Fibroblast of lung (primary cell): Measurements from ENCODE around the gene KRT3. TPM values are rescaled to one million over a fixed set of nuclear protein-coding genes. Genes with fewer than 3 reads are reported as not detected.

Experiments used
- DNase-seq, 2 donors: peaks; one replicate each; pipeline versions ENCODE4 v3.0.0 to v3.0.0-alpha.2; 2010; ENCODE audit warnings: low read depth in 2 of 2
- H2AFZ ChIP-seq: 2 replicates; pipeline ENCODE4 v1.5.1; 2012; ENCODE audit warnings: low read length, control low read depth, inconsistent platforms
- H3K27ac ChIP-seq: 2 replicates; pipeline ENCODE4 v1.5.1; 2011; ENCODE audit warnings: low read length, control low read depth; ENCODE audit not compliant: insufficient read depth
- H3K27me3 ChIP-seq: 2 replicates; pipeline ENCODE4 v1.5.1; 2011; ENCODE audit warnings: mild to moderate bottlenecking, low read length; ENCODE audit not compliant: control insufficient read depth, insufficient read depth
- H3K36me3 ChIP-seq: 2 replicates; pipeline ENCODE4 v1.5.1; 2011; ENCODE audit warnings: low read length; ENCODE audit not compliant: control insufficient read depth, insufficient read depth
- H3K4me1 ChIP-seq: 2 replicates; pipeline ENCODE4 v1.5.1; 2011; ENCODE audit warnings: low read length; ENCODE audit not compliant: control insufficient read depth, insufficient read depth; ENCODE audit errors: extremely low read depth
- H3K4me2 ChIP-seq: 2 replicates; pipeline ENCODE4 v1.5.1; 2011; ENCODE audit warnings: low read length, control low read depth; ENCODE audit not compliant: insufficient read depth; ENCODE audit errors: extremely low read depth
- H3K4me3 ChIP-seq, 4 experiments: fragments of 200-600 bp in 1 of 4; sonication (generic) in 1 of 4; replicated peaks in 1 of 4; 2 replicates each; pipeline ENCODE4 v1.5.1; 2011 to 2016; ENCODE audit warnings: low read length in 4 of 4, low read depth in 3 of 4, mild to moderate bottlenecking in 3 of 4, control low read depth in 2 of 4, inconsistent platforms in 1 of 4, mixed read lengths in 1 of 4; ENCODE audit not compliant: insufficient read depth in 1 of 4; ENCODE audit errors: control extremely low read depth in 1 of 4
- H3K79me2 ChIP-seq: 2 replicates; pipeline ENCODE4 v1.5.1; 2012; ENCODE audit warnings: mild to moderate bottlenecking, low read length, inconsistent platforms; ENCODE audit not compliant: control insufficient read depth, insufficient read depth
- H3K9ac ChIP-seq: 2 replicates; pipeline ENCODE4 v1.5.1; 2011; ENCODE audit warnings: mild to moderate bottlenecking, low read length, control low read depth; ENCODE audit not compliant: insufficient read depth
- H3K9me3 ChIP-seq: 2 replicates; pipeline ENCODE4 v1.5.1; 2012; ENCODE audit warnings: low read depth, low read length; ENCODE audit not compliant: control insufficient read depth, insufficient read depth
- H4K20me1 ChIP-seq: 2 replicates; pipeline ENCODE4 v1.5.1; 2011; ENCODE audit warnings: low read length; ENCODE audit not compliant: control insufficient read depth, insufficient read depth; ENCODE audit errors: extremely low read depth
- EZH2 ChIP-seq: IDR thresholded peaks from 2 replicates; pipeline ENCODE4 v1.5.1; 2012; ENCODE audit warnings: low read length, control low read depth, mild to moderate bottlenecking; ENCODE audit errors: missing control alignments
- polyA plus RNA-seq, 2 donors: library from polyadenylated mRNA; depleted of rRNA in 1 of 2; stranded (reverse) in 1 of 2; unstranded in 1 of 2; fragments of >200 nt; gene quantifications; 2 replicates each; pipeline ENCODE4 v1.2.1, GENCODE V29; 2011 to 2012; ENCODE audit warnings: missing spikeins in 1 of 2
- total RNA-seq: library from RNA; depleted of rRNA; stranded (reverse); fragments of >200 nt; gene quantifications from 2 replicates; pipeline ENCODE4 v1.2.1, GENCODE V29; 2014
- TF ChIP-seq, protein P1 (sequence below), 2 donors: IDR thresholded peaks in 1 of 2; conservative IDR thresholded peaks in 1 of 2; 1 replicate in 1 of 2; 2 replicates in 1 of 2; pipeline ENCODE4 v1.5.1; 2011 to 2012; ENCODE audit warnings: low read length in 2 of 2, control low read depth in 1 of 2, inconsistent platforms in 1 of 2, low read depth in 1 of 2, mild to moderate bottlenecking in 1 of 2

Gene KRT3
- total and polyA plus RNA-seq, 2 donors (not counting 1 experiment from before 2014, with no cell fraction given): not detected

DNA sequence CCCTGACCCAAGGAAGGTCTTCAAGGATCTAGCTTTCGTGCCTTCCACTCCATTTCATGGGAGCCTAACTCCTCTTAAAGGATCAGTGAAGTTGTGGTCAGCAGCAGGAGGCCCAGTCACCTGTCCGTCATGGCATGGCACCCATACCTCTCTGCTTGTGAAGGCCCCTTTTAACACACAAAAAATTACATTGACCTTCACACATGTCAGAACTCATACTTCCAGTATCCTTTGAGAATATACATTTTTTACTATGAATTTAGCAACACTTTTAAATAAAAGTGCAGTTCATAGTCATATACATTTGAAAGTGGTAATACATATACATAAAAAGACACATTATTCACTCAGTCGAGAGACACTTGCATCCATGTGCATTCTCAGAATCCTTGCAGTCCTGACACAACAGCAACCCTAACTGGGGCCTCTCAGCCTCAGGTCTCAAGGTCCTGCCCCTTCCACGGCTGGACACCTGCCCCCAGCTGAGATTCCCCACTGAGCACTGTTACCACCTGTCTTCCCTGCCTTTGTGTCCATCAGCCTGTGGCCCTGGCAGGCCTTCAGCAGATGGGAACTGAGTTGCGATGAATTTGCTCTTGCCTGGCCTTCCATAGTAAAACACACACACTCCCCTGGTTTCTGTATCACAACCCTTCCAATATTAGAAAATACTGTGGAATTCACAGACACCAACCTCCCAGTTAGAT, 3.7 kb upstream of the KRT3 start:
- no peak for TF ChIP-seq EZH2
- TF ChIP-seq, protein P1, sequence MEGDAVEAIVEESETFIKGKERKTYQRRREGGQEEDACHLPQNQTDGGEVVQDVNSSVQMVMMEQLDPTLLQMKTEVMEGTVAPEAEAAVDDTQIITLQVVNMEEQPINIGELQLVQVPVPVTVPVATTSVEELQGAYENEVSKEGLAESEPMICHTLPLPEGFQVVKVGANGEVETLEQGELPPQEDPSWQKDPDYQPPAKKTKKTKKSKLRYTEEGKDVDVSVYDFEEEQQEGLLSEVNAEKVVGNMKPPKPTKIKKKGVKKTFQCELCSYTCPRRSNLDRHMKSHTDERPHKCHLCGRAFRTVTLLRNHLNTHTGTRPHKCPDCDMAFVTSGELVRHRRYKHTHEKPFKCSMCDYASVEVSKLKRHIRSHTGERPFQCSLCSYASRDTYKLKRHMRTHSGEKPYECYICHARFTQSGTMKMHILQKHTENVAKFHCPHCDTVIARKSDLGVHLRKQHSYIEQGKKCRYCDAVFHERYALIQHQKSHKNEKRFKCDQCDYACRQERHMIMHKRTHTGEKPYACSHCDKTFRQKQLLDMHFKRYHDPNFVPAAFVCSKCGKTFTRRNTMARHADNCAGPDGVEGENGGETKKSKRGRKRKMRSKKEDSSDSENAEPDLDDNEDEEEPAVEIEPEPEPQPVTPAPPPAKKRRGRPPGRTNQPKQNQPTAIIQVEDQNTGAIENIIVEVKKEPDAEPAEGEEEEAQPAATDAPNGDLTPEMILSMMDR (conservative IDR thresholded peaks at IDR 0.05 in 1 of 2, IDR thresholded peaks at IDR 0.05 in 1 of 2; ENCODE audit: low read depth in 1 of 2, low read length in 2 of 2): no peak
- Histone ChIP-seq H3K27ac (no peak overlapping the region), H2AFZ (no peak overlapping the region)

DNA sequence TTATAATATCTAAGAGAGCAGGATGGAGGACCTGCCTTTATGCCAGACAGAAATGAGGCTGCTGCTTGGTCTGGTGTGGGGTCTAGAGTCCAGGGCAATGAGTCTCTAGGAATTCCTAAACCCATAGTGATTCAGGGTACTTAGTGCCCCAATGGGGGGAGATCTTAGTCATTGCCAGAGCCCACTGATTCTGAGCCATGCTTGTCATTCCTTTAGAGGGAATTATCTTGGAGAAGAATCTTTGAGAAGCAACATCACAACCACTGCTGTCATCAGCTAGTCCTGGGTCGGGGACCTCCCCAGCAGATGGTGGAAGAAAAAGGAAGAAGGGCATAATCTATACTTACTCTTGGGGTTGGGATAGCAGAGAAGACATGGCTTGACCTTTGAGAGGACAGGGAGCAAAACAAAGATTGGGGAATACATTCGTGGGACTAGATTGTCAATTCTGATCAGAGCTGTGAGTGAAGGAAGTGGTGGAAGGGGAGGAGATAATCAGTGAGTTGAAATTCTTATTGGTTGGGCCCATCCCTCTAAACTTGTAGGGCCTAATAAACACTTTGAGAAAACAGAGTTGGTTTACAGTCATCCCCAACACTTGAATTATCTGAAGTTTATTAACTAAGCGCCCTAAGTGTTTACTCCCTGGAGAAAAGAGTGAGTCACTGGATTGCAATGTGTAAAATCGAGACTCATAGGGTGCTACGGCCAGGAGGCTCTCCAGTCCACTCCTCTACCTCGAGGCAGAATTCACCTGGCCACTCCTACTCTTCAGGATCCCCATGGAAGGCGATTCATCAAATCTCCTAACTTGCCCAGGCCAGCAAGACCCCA, 3.0 kb upstream of the KRT3 start:
- Histone ChIP-seq H3K27me3 (no peaks in the 10 kb centered on the region), H3K9ac (no peak overlapping the region), H3K4me3 (no peak overlapping the region), H3K36me3 (no peaks in the 10 kb centered on the region), H3K9me3 (no peaks in the 10 kb centered on the region), H4K20me1 (no peaks in the 10 kb centered on the region), H3K27ac (no peak overlapping the region), H3K4me2 (no peak overlapping the region), H2AFZ (no peak overlapping the region), H3K79me2 (no peaks in the 10 kb centered on the region), H3K4me1 (no peaks in the 10 kb centered on the region)
- no peak for TF ChIP-seq EZH2
- TF ChIP-seq, protein P1 (conservative IDR thresholded peaks at IDR 0.05 in 1 of 2, IDR thresholded peaks at IDR 0.05 in 1 of 2; ENCODE audit: low read depth in 1 of 2, low read length in 2 of 2): no peak
- peak in 1 of 2 donors; percentile 63 for DNase-seq

More for the DNA sequence above, 3.7 kb upstream of the KRT3 start:
- Histone ChIP-seq H3K79me2 (no peaks in the 10 kb centered on the region), H3K4me2 (no peak overlapping the region), H3K27me3 (no peaks in the 10 kb centered on the region), H3K36me3 (no peaks in the 10 kb centered on the region), H3K9me3 (no peaks in the 10 kb centered on the region), H3K4me3 (no peak overlapping the region), H4K20me1 (no peaks in the 10 kb centered on the region), H3K4me1 (no peaks in the 10 kb centered on the region), H3K9ac (no peak overlapping the region)
- DNase-seq: no peak

DNA sequence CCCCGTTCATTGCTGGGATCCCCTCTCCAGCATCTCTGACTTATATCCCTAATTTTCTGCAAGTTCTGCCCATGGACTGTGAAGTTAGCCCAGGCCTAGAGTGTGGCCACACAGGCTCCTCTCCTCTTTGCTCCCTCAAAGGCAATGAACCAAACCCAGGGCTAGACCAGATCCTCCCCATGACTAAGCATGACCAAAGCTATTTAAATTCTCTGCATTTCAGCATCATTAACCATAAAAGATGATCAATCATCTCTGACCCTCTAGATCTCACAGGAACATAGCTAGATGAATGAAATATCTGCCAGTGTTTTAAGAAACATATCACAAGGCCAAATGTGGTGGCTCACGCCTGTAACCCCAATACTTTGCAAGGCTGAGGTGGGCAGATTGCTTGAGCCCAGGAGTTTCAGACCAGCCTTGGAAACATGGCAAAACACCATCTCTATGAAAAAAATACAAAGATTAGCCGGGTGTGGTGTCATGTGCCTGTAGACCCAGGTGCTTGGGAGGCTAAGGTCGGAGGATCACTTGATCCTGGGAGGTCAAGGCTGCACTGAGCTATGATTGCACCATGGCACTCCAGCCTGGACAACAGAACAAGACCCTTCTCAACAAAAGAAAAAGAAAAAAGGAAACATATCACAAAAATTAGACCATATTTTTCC, 2.2 kb upstream of the KRT3 start:
- no peak for TF ChIP-seq EZH2
- TF ChIP-seq, protein P1 (conservative IDR thresholded peaks at IDR 0.05 in 1 of 2, IDR thresholded peaks at IDR 0.05 in 1 of 2; ENCODE audit: low read depth in 1 of 2, low read length in 2 of 2): no peak
- H3K4me1 ChIP-seq: no peaks in the 10 kb centered on the region
- H3K27ac ChIP-seq: no peak overlapping the region
- no peaks in the 10 kb centered on the region for H4K20me1 ChIP-seq
- H3K4me2 ChIP-seq: no peak overlapping the region
- no peak overlapping the region for H2AFZ ChIP-seq
- H3K27me3 ChIP-seq: no peaks in the 10 kb centered on the region
- no peaks in the 10 kb centered on the region for H3K79me2 ChIP-seq
- no peak overlapping the region for H3K9ac ChIP-seq
- no peaks in the 10 kb centered on the region for H3K9me3 ChIP-seq
- no peaks in the 10 kb centered on the region for H3K36me3 ChIP-seq
- H3K4me3 ChIP-seq: no peak overlapping the region
- peak in 1 of 2 donors; percentile 79 for DNase-seq
